Parathyroid adenoma (tissue), 2 donors: Measurements from ENCODE around the gene MAGI1.
A peak's percentile ranks its signal among the peaks of the same experiment; 100 is the strongest.

Experiments used
- H2AFZ ChIP-seq: fragments of 300-600 bp; sonication (generic); one replicate; pipeline ENCODE4 v1.7.0; 2017; ENCODE audit warnings: antibody characterized with exemption, mild to moderate bottlenecking
- H3K27ac ChIP-seq: fragments of 300-600 bp; sonication (generic); one replicate; pipeline ENCODE4 v1.7.0; 2017
- H3K27me3 ChIP-seq: fragments of 300-600 bp; sonication (generic); one replicate; pipeline ENCODE4 v1.7.0; 2017; ENCODE audit warnings: low read length; ENCODE audit not compliant: control insufficient read depth, insufficient read depth
- H3K36me3 ChIP-seq: fragments of 300-600 bp; sonication (generic); one replicate; pipeline ENCODE4 v1.7.0; 2017; ENCODE audit warnings: low read length; ENCODE audit not compliant: control insufficient read depth, insufficient read depth
- H3K4me1 ChIP-seq: fragments of 300-600 bp; sonication (generic); one replicate; pipeline ENCODE4 v1.7.0; 2017; ENCODE audit warnings: control low read depth
- H3K4me2 ChIP-seq: fragments of 300-600 bp; sonication (generic); one replicate; pipeline ENCODE4 v1.7.0; 2017; ENCODE audit warnings: low read length
- H3K4me3 ChIP-seq: fragments of 300-600 bp; sonication (generic); one replicate; pipeline ENCODE4 v1.7.0; 2017; ENCODE audit warnings: low read depth, low read length
- H3K79me2 ChIP-seq: fragments of 300-600 bp; sonication (generic); one replicate; pipeline ENCODE4 v1.7.0; 2017; ENCODE audit warnings: control low read depth
- H3K9ac ChIP-seq: fragments of 300-600 bp; sonication (generic); one replicate; pipeline ENCODE4 v1.7.0; 2017; ENCODE audit warnings: mild to moderate bottlenecking
- H3K9me3 ChIP-seq: fragments of 300-600 bp; sonication (generic); one replicate; pipeline ENCODE4 v1.7.0; 2017; ENCODE audit warnings: low read length; ENCODE audit not compliant: control insufficient read depth
- TF ChIP-seq, protein P1 (sequence below): fragments of 300-600 bp; sonication (generic); IDR thresholded peaks from one replicate; pipeline ENCODE4 v1.7.0; 2017; ENCODE audit warnings: antibody characterized with exemption, mild to moderate bottlenecking
- donor health status: primary hyperparathyroidism.

The MAGI1 gene

DNA sequence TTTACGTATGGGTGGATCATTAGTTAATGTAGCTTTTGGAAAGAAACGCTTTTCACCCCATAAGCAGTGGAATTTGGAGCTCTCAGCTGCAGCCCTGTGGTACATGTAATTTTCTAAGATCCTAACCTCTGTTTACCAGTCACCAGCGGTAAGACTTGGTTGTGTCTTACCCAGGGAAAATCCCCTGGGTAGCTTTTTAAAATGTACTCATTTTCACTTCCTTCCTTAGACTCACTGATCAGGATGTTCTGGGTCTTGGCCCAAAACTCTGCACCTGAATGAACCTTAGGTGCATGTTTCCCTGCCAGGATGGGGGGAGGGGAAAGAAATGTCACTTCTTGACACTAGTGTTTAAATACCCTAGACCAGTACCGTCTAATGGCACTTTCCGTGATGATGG, 605.2 kb downstream of the MAGI1 start:
- H3K79me2 ChIP-seq, result no peaks in the 10 kb centered on the region
- H3K4me3 ChIP-seq, result no peak overlapping the region
- no peak overlapping the region for H2AFZ ChIP-seq
- H3K9me3 ChIP-seq, result no peaks in the 10 kb centered on the region
- no peaks in the 10 kb centered on the region for H3K27me3 ChIP-seq
- no peak overlapping the region for H3K4me2 ChIP-seq
- H3K27ac ChIP-seq, result no peak overlapping the region
- H3K4me1 ChIP-seq, result no peaks in the 10 kb centered on the region
- H3K9ac ChIP-seq, result no peak overlapping the region
- TF ChIP-seq, protein P1, sequence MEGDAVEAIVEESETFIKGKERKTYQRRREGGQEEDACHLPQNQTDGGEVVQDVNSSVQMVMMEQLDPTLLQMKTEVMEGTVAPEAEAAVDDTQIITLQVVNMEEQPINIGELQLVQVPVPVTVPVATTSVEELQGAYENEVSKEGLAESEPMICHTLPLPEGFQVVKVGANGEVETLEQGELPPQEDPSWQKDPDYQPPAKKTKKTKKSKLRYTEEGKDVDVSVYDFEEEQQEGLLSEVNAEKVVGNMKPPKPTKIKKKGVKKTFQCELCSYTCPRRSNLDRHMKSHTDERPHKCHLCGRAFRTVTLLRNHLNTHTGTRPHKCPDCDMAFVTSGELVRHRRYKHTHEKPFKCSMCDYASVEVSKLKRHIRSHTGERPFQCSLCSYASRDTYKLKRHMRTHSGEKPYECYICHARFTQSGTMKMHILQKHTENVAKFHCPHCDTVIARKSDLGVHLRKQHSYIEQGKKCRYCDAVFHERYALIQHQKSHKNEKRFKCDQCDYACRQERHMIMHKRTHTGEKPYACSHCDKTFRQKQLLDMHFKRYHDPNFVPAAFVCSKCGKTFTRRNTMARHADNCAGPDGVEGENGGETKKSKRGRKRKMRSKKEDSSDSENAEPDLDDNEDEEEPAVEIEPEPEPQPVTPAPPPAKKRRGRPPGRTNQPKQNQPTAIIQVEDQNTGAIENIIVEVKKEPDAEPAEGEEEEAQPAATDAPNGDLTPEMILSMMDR, result no peak
- H3K36me3 ChIP-seq, result no peaks in the 10 kb centered on the region

DNA sequence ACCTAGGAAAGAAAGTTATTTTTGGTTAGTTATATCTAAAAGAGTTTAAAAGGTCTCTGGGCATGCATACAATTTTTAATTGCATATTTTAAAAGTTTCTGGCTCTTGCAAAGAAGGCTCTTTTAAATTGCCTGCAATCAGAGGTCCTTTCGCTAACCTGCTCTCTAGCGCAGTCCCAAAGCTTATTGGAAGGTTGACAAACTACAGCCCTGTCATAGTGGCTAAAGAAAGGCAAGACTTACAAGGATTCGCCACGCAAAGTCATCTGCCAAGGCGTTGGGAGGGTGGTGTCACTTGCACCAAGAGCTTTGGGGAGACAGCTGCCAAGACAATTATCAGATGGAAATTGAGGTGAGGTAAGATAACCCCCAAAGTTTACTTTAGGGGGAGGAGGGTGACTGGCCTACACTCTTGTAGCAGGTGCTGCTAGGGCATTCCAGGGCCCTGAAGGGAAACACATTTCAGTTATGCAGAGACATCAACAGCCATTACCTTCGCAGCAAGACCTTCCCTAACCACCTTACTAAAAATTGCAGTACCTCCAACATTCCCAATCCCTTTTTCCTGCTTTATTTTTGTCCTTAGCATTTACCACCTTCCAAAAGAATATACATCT, 606.2 kb downstream of the MAGI1 start:
- Histone ChIP-seq H3K4me3 (no peak overlapping the region), H3K27me3 (no peaks in the 10 kb centered on the region), H3K79me2 (no peaks in the 10 kb centered on the region), H3K4me2 (no peak overlapping the region), H3K9ac (no peak overlapping the region), H3K36me3 (no peaks in the 10 kb centered on the region), H3K27ac (no peak overlapping the region), H2AFZ (no peak overlapping the region), H3K4me1 (no peaks in the 10 kb centered on the region), H3K9me3 (no peaks in the 10 kb centered on the region)
- TF ChIP-seq, protein P1, result no peak

DNA sequence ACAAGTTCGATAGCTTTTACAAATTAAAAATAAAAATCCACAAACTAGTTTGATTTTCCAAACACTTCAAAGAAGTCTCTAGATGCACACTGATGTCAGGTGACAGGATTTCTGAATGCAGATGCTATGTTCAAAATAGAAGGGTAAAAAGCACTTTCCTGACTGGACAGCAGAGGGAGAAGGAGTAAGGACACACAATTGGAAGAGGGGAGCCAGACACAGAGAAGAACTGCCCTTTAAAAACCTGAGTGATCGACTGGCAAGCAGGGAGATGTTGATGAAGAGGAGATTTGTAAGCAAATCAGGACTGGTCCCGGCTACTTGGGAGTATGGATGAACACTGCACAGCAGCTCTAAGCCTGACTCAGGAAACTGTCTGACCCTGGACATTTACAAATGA, 612.8 kb downstream of the MAGI1 start:
- H3K27me3 ChIP-seq, result no peaks in the 10 kb centered on the region
- no peaks in the 10 kb centered on the region for H3K36me3 ChIP-seq
- no peak overlapping the region for H3K4me2 ChIP-seq
- H3K79me2 ChIP-seq, result no peaks in the 10 kb centered on the region
- TF ChIP-seq, protein P1, result peak; percentile 19
- no peaks in the 10 kb centered on the region for H3K9me3 ChIP-seq
- H3K4me1 ChIP-seq, result no peaks in the 10 kb centered on the region
- H3K27ac ChIP-seq, result no peak overlapping the region
- no peak overlapping the region for H3K4me3 ChIP-seq
- H2AFZ ChIP-seq, result no peak overlapping the region
- no peak overlapping the region for H3K9ac ChIP-seq

DNA sequence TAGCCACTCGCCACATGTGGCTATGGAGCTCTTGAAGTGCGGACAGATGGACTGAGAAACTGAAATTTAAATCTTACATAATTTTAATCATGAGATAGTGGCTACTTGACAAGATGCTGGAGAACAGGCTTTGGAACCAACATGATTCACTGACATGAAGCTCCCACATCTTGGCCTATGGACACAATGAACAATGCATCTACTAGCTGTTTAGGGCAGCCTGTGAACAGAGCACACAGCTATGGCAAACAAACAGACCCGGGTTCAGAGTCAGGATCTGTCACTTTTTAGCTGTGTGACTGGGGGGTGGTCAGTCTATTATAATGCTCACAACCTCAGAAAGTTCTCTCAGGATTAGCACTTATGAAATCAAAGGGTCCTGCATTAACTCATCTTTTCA, 616.6 kb downstream of the MAGI1 start:
- Histone ChIP-seq H3K4me2 (no peak overlapping the region), H3K36me3 (no peaks in the 10 kb centered on the region), H2AFZ (no peak overlapping the region), H3K4me3 (no peak overlapping the region), H3K79me2 (no peaks in the 10 kb centered on the region), H3K4me1 (no peaks in the 10 kb centered on the region), H3K27me3 (no peaks in the 10 kb centered on the region), H3K27ac (no peak overlapping the region), H3K9ac (no peak overlapping the region), H3K9me3 (no peaks in the 10 kb centered on the region)
- TF ChIP-seq, protein P1, result no peak

DNA sequence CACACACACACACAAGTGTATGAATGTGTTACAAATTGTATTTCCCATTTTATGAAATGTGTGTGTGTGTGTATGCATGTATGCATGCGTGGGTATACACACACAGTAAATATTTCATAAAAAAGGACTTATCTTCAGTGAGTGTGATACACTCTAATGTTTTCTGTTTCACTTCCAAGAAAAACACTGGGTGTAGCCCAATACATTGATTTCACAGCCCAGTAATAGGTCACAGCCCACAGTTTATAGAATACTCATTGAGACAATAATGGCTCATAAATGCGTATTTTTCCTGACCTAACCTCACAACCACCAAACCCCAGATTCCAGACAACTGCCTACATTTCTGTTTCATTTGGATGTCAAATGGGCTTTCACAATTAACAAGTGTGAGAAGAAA, 619.5 kb downstream of the MAGI1 start:
- Histone ChIP-seq H2AFZ (no peak overlapping the region), H3K9ac (no peak overlapping the region), H3K9me3 (no peaks in the 10 kb centered on the region), H3K79me2 (no peaks in the 10 kb centered on the region), H3K4me3 (no peak overlapping the region), H3K4me2 (no peak overlapping the region), H3K4me1 (no peaks in the 10 kb centered on the region), H3K27me3 (no peaks in the 10 kb centered on the region), H3K36me3 (no peaks in the 10 kb centered on the region), H3K27ac (no peak overlapping the region)
- TF ChIP-seq, protein P1, result no peak
